Brain microvascular endothelial cell (primary cell): ENCODE results near the gene ALDH18A1.
"Not testable (repeated sequence)": the region's sequence is repeated elsewhere in the genome, so short reads cannot be mapped to it uniquely, and the experiment has no call there.

Experiments used
- DNase-seq: peaks from one replicate; pipeline ENCODE4 v3.0.0-alpha.2; 2020
- H3K27ac ChIP-seq: fragments of 250-450 bp; sonication (Bioruptor Pico); 2 replicates; pipeline ENCODE4 v1.5.1; 2020; ENCODE audit warnings: mild to moderate bottlenecking, moderate library complexity
- H3K27me3 ChIP-seq: fragments of 250-450 bp; sonication (Bioruptor Pico); replicated peaks from 2 replicates; pipeline ENCODE4 v1.5.1; 2020; ENCODE audit warnings: mild to moderate bottlenecking
- H3K36me3 ChIP-seq: fragments of 250-450 bp; sonication (Bioruptor Pico); replicated peaks from 2 replicates; pipeline ENCODE4 v1.5.1; 2020; ENCODE audit warnings: mild to moderate bottlenecking
- H3K4me3 ChIP-seq: 2 replicates; pipeline ENCODE4 v1.5.1; 2011; ENCODE audit warnings: low read depth, mild to moderate bottlenecking, control low read depth, low read length, moderate library complexity
- CTCF ChIP-seq: IDR thresholded peaks from 2 replicates; pipeline ENCODE4 v1.5.1; 2011; ENCODE audit warnings: low read depth, mild to moderate bottlenecking, moderate library complexity, low read length, control low read depth, inconsistent platforms; ENCODE audit errors: missing control alignments
- in situ Hi-C: cut with HindIII; loops from 2 replicates; pipeline ENCODE4 v1.10.0; 2017; ENCODE audit warnings: low sequenced_read_pairs, low pct_ligation_motif_present

Gene ALDH18A1

GRCh38 chr10:95674643-95675042 is 18.1 kb upstream of the ALDH18A1 start:
- Histone ChIP-seq H3K27ac (no peak overlapping the region), H3K36me3 (peaks cover 16% of the 10 kb centered on the region), H3K27me3 (no peaks in the 10 kb centered on the region), H3K4me3 (no peak overlapping the region)
- no peak for DNase-seq
- in situ Hi-C loops, result loop anchor here (25.0 kb wide), 1 partner anchor 188 kb away; no protein-coding TSS in a partner anchor
- no peak for TF ChIP-seq CTCF

- DNase-seq, in situ Hi-C loops, H3K36me3 ChIP-seq, H3K4me3 ChIP-seq, H3K27me3 ChIP-seq, H3K27ac ChIP-seq: not testable (repeated sequence)
Observed at GRCh38 chr10:95672641-95673040, 16.1 kb upstream of the ALDH18A1 start.

GRCh38 chr10:95664543-95664942 is 8.0 kb upstream of the ALDH18A1 start:
- H3K27ac ChIP-seq, result no peak overlapping the region
- no peak overlapping the region for H3K4me3 ChIP-seq
- peaks cover 6% of the 10 kb centered on the region for H3K36me3 ChIP-seq
- no peak for TF ChIP-seq CTCF
- H3K27me3 ChIP-seq, result no peaks in the 10 kb centered on the region
- in situ Hi-C loops, result no loop called here
- DNase-seq, result no peak

GRCh38 chr10:95663496-95663895 is 7.0 kb upstream of the ALDH18A1 start:
- DNase-seq, result no peak
- in situ Hi-C loops, result no loop called here
- no peak overlapping the region for H3K27ac ChIP-seq
- H3K27me3 ChIP-seq, result no peaks in the 10 kb centered on the region
- no peak for TF ChIP-seq CTCF
- H3K4me3 ChIP-seq, result no peak overlapping the region
- H3K36me3 ChIP-seq, result peaks cover 2% of the 10 kb centered on the region

DNA sequence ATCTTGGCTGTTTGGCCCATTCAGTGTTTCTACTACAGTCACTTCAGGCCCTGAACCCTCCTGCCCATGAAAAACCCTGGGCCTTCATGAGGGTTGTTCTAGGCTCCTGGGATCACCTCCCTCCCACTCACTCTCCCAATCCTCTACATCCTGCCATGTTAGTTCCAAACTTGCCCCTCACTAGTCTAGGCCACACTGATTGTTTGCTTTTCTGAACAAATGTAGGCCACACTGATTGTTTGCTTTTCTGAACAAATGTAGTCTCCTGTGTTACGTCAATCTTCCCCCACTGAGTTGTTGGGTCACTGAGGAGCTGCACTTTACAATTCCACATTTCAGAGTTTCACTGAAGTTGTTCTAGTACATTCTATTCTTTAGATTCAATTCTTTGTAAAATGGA is 5.3 kb upstream of the ALDH18A1 start:
- in situ Hi-C loops, result no loop called here
- Histone ChIP-seq H3K27ac (no peak overlapping the region), H3K36me3 (peaks cover 2% of the 10 kb centered on the region), H3K4me3 (no peak overlapping the region), H3K27me3 (no peaks in the 10 kb centered on the region)
- no peak for DNase-seq
- TF ChIP-seq CTCF, result no peak

GRCh38 chr10:95660283-95660682 is 3.8 kb upstream of the ALDH18A1 start:
- Histone ChIP-seq H3K4me3 (no peak overlapping the region), H3K27me3 (no peaks in the 10 kb centered on the region), H3K36me3 (peaks cover 2% of the 10 kb centered on the region), H3K27ac (no peak overlapping the region)
- peak; percentile 29 for DNase-seq
- no peak for TF ChIP-seq CTCF
- in situ Hi-C loops, result no loop called here
